ENCODE measurements around the gene NLRP7. TPM values are rescaled to one million over a fixed set of nuclear protein-coding genes. Genes with fewer than 3 reads are reported as not detected.
"Not testable (repeated sequence)": the region's sequence is repeated elsewhere in the genome, so short reads cannot be mapped to it uniquely, and the experiment has no call there.

The NLRP7 gene
- total and polyA plus RNA-seq, 2 donors (not counting 1 experiment from before 2014, with no cell fraction given) = not detected

GRCh38 chr19:54971446-54971845 lies 24.1 kb upstream of the NLRP7 start:
- not testable (repeated sequence) for DNase-seq (ENCODE audit: low read depth in 2 of 2); H3K9me3 ChIP-seq (ENCODE audit: control insufficient read depth, insufficient read depth, low read depth, low read length)

GRCh38 chr19:54969647-54970046 lies 22.3 kb upstream of the NLRP7 start:
- Histone ChIP-seq H4K20me1 (ENCODE audit: control insufficient read depth, extremely low read depth, insufficient read depth, low read length) (no peaks in the 10 kb centered on the region), H3K36me3 (ENCODE audit: control insufficient read depth, insufficient read depth, low read length) (no peaks in the 10 kb centered on the region), H3K27me3 (ENCODE audit: control insufficient read depth, insufficient read depth, low read length) (no peaks in the 10 kb centered on the region), H3K4me3 (replicated peaks in 1 of 4; ENCODE audit: control extremely low read depth in 1 of 4, insufficient read depth in 1 of 4, low read depth in 3 of 4, low read length in 4 of 4) (no peak overlapping the region), H3K27ac (ENCODE audit: insufficient read depth, low read length) (no peak overlapping the region), H3K79me2 (ENCODE audit: control insufficient read depth, insufficient read depth, low read length) (no peaks in the 10 kb centered on the region), H3K4me2 (ENCODE audit: extremely low read depth, insufficient read depth, low read length) (no peak overlapping the region), H3K9ac (ENCODE audit: insufficient read depth, low read length) (no peak overlapping the region), H2AFZ (ENCODE audit: low read length) (no peak overlapping the region), H3K4me1 (ENCODE audit: control insufficient read depth, extremely low read depth, insufficient read depth, low read length) (no peaks in the 10 kb centered on the region), H3K9me3 (ENCODE audit: control insufficient read depth, insufficient read depth, low read depth, low read length) (no peaks in the 10 kb centered on the region)
- no peak for DNase-seq (ENCODE audit: low read depth in 2 of 2)
- TF ChIP-seq EZH2 (IDR thresholded peaks at IDR 0.05; ENCODE audit: low read length, missing control alignments) (no peak), CTCF (conservative IDR thresholded peaks at IDR 0.05 in 1 of 2, IDR thresholded peaks at IDR 0.05 in 1 of 2; ENCODE audit: low read depth in 1 of 2, low read length in 2 of 2) (no peak)

More at GRCh38 chr19:54971446-54971845, 24.1 kb upstream of the NLRP7 start:
- not testable (repeated sequence) for H3K79me2 ChIP-seq (ENCODE audit: control insufficient read depth, insufficient read depth, low read length); H3K9ac ChIP-seq (ENCODE audit: insufficient read depth, low read length); H4K20me1 ChIP-seq (ENCODE audit: control insufficient read depth, extremely low read depth, insufficient read depth, low read length); H3K36me3 ChIP-seq (ENCODE audit: control insufficient read depth, insufficient read depth, low read length); H3K27me3 ChIP-seq (ENCODE audit: control insufficient read depth, insufficient read depth, low read length); H2AFZ ChIP-seq (ENCODE audit: low read length); H3K4me2 ChIP-seq (ENCODE audit: extremely low read depth, insufficient read depth, low read length); H3K4me3 ChIP-seq (replicated peaks in 1 of 4; ENCODE audit: control extremely low read depth in 1 of 4, insufficient read depth in 1 of 4, low read depth in 3 of 4, low read length in 4 of 4); H3K27ac ChIP-seq (ENCODE audit: insufficient read depth, low read length); H3K4me1 ChIP-seq (ENCODE audit: control insufficient read depth, extremely low read depth, insufficient read depth, low read length)

GRCh38 chr19:54967611-54968010 lies 20.3 kb upstream of the NLRP7 start:
- DNase-seq (ENCODE audit: low read depth in 2 of 2) = no peak
- Histone ChIP-seq H3K4me2 (ENCODE audit: extremely low read depth, insufficient read depth, low read length) (no peak overlapping the region), H3K4me1 (ENCODE audit: control insufficient read depth, extremely low read depth, insufficient read depth, low read length) (no peaks in the 10 kb centered on the region), H3K79me2 (ENCODE audit: control insufficient read depth, insufficient read depth, low read length) (no peaks in the 10 kb centered on the region), H3K27me3 (ENCODE audit: control insufficient read depth, insufficient read depth, low read length) (no peaks in the 10 kb centered on the region), H3K27ac (ENCODE audit: insufficient read depth, low read length) (no peak overlapping the region), H4K20me1 (ENCODE audit: control insufficient read depth, extremely low read depth, insufficient read depth, low read length) (no peaks in the 10 kb centered on the region), H3K4me3 (replicated peaks in 1 of 4; ENCODE audit: control extremely low read depth in 1 of 4, insufficient read depth in 1 of 4, low read depth in 3 of 4, low read length in 4 of 4) (no peak overlapping the region), H2AFZ (ENCODE audit: low read length) (no peak overlapping the region), H3K36me3 (ENCODE audit: control insufficient read depth, insufficient read depth, low read length) (no peaks in the 10 kb centered on the region), H3K9me3 (ENCODE audit: control insufficient read depth, insufficient read depth, low read depth, low read length) (no peaks in the 10 kb centered on the region), H3K9ac (ENCODE audit: insufficient read depth, low read length) (no peak overlapping the region)
- no peak for TF ChIP-seq EZH2 (IDR thresholded peaks at IDR 0.05; ENCODE audit: low read length, missing control alignments)
- TF ChIP-seq CTCF (conservative IDR thresholded peaks at IDR 0.05 in 1 of 2, IDR thresholded peaks at IDR 0.05 in 1 of 2; ENCODE audit: low read depth in 1 of 2, low read length in 2 of 2) = no peak

GRCh38 chr19:54965055-54965454 lies 17.7 kb upstream of the NLRP7 start:
- not testable (repeated sequence) for H3K9me3 ChIP-seq (ENCODE audit: control insufficient read depth, insufficient read depth, low read depth, low read length); H4K20me1 ChIP-seq (ENCODE audit: control insufficient read depth, extremely low read depth, insufficient read depth, low read length); H3K4me3 ChIP-seq (replicated peaks in 1 of 4; ENCODE audit: control extremely low read depth in 1 of 4, insufficient read depth in 1 of 4, low read depth in 3 of 4, low read length in 4 of 4); H2AFZ ChIP-seq (ENCODE audit: low read length); DNase-seq (ENCODE audit: low read depth in 2 of 2); H3K4me1 ChIP-seq (ENCODE audit: control insufficient read depth, extremely low read depth, insufficient read depth, low read length); H3K27ac ChIP-seq (ENCODE audit: insufficient read depth, low read length); H3K36me3 ChIP-seq (ENCODE audit: control insufficient read depth, insufficient read depth, low read length); H3K4me2 ChIP-seq (ENCODE audit: extremely low read depth, insufficient read depth, low read length); H3K27me3 ChIP-seq (ENCODE audit: control insufficient read depth, insufficient read depth, low read length); H3K79me2 ChIP-seq (ENCODE audit: control insufficient read depth, insufficient read depth, low read length); H3K9ac ChIP-seq (ENCODE audit: insufficient read depth, low read length)
